Adrenal gland (tissue), 5 donors: ENCODE results near the gene ZNF319.

ENCODE experiments used
- CTCF ChIP-seq, 6 experiments: fragments of 450-650 bp in 4 of 6; fragments of 200-600 bp in 2 of 6; sonication (generic) in 1 of 6; IDR thresholded peaks; 1 replicate in 5 of 6; 2 replicates in 1 of 6; pipeline versions ENCODE4 v1.5.1 to v1.8.0; 2016 to 2021; ENCODE audit warnings: antibody characterized with exemption in 6 of 6, mild to moderate bottlenecking in 2 of 6, moderate library complexity in 1 of 6
- POLR2A ChIP-seq, 2 donors: fragments of 450-650 bp; IDR thresholded peaks; one replicate each; pipeline ENCODE4 v1.6.1; 2017; ENCODE audit warnings: antibody characterized with exemption in 2 of 2, mild to moderate bottlenecking in 2 of 2, moderate library complexity in 1 of 2
- donor health status: DM: no; HTN: no; CAD: no.

GRCh38 chr16:58021661-58022551, 21.4 kb upstream of the ZNF319 start:
- no peak for TF ChIP-seq POLR2A (IDR thresholded peaks at IDR 0.05)
- TF ChIP-seq CTCF (IDR thresholded peaks at IDR 0.05), result no peak
